GM18873 (cell line): ENCODE measurements around the gene KIAA0513.
A peak's percentile ranks its signal among the peaks of the same experiment; 100 is the strongest.
"Not testable (repeated sequence)": the region's sequence is repeated elsewhere in the genome, so short reads cannot be mapped to it uniquely, and the experiment has no call there.

Experiments
- ATAC-seq: cut with Tn5 transposase; IDR thresholded peaks from one replicate; pipeline ENCODE4 v1.9.1; 2021; ENCODE audit warnings: mild to moderate bottlenecking, moderate library complexity, moderate number of reproducible peaks; ENCODE audit not compliant: unreplicated experiment, low FRiP score

KIAA0513 gene

DNA sequence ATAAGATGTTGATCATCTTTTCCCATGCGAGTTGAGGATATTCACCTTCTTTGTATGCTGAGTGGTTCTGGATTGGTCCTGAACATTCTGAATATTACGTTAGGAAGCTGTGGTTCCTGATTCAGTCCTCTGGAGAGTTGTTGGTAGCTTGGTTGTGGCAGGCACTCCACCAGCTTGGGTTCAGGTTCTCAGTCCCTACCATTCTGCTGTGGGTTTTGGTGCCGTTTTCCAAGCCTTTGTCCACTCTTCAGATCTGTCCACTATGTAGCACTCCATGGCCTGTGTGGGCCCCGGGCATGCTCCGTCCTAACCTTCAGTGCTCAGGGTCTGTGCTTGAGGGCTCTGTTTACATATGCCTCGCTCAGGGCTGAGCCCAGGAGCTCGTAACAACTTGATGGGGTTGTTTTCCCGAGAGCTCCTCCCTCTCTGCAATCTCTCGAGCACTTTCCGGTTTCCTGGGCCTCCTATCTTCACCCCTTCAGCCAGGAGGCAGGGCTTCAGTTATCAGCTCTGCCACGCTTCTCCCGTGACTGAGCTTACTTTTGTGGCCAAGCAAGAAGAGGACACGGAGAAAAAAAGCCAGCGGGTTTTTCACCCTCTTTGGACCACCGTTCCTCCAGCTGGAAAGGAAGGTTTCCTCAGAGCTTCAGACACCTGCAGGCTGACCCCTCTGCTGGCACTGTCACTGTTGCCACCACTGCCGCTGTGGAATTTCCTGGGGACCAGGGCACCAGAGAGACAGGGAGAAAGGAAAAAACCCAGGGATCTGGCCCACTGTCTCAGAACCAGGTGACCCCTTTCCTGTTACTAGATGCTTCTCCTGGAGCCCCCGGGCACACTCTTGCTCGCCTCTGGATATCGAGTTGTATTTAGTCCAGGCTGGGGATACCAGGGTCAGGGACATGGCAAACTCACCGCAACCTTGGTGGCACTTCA lies 19.6 kb downstream of the KIAA0513 start:
- no peak for ATAC-seq

DNA sequence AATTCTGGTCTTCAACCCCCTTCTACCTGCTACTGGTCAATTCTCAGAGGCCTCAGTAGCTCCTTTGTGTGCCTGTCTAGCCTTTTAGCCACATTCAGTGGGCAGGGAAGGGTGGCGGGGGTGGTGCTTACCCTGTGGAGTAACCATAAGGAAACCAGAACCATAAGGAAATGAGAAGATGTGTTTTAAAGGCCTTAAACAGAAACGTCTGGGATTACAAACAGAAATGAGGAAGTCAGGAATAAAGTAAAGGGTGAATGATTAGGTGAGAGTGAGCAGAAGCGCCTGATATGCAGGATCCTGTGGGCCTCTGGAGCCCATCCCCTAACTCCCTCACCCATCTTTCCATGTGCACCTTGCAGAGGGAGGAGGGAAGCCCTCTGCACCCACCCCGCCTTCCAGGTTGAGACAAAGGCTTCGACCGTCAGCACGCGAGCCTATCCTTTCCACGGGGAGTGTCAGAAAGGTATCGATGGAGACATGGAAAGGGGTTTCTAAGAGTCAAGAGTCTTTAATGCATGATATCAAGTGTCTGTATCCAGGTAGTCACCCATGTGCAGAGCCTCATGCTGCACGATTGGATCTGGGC lies 20.4 kb downstream of the KIAA0513 start:
- no peak for ATAC-seq

DNA sequence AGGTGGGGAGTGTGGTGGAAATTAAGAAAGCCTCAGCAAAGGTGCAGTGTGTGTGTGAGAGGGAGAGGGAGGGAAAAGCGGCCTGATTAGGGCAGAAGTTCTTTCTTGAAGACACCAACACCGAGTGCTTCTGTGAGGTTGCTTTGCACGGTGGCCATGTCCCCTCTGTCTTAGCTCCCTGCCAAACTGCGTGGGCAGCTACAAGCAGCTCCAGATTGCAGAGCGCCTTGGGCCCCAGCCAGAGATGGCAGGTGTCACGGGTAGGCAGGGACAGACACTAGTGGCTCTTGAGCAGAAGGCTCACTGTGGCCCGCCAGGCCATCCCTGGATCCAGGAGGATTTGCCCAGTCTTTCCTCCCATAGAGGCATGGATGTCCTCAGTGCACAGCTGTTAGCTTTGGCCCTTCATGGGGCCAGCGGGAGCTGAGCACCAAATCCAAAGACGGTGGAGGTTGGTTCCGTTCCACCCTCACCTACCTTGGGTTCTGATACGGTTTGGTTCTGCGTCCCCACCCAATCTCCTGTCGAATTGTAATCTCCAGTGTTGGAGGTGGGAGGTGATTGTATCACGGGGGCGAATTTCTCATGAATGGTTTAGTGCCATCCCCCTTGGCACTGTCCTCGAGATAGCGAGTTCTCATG lies 21.4 kb downstream of the KIAA0513 start:
- no peak for ATAC-seq

DNA sequence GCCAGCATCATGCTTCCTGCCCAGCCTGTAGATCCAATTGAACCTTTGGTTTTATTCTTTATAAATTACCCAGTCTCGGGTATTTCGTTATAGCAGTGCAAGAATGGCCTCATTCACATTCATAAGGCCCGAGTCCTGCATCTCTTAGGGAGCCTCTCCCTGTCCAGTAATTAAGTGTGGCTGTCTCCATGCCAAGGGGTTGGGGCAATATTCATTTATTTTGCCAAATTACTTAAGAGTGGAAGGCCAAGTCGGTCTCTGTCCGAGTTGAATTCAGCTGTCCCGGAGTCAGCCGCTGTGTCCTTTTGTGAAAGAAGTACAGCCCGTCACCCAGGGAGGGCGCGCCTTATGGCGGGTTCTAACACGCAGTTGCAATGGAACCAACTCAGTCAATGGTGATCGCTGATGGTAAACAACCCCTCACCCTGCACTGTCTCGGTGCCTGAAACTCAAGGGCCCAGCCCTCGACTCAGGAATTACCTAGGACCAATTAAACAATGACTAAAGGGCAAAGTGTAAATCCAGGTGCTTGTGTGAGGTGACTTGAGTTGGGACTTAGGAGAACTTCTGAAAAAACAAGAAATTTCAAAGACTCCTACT lies 22.2 kb downstream of the KIAA0513 start:
- no peak for ATAC-seq

DNA sequence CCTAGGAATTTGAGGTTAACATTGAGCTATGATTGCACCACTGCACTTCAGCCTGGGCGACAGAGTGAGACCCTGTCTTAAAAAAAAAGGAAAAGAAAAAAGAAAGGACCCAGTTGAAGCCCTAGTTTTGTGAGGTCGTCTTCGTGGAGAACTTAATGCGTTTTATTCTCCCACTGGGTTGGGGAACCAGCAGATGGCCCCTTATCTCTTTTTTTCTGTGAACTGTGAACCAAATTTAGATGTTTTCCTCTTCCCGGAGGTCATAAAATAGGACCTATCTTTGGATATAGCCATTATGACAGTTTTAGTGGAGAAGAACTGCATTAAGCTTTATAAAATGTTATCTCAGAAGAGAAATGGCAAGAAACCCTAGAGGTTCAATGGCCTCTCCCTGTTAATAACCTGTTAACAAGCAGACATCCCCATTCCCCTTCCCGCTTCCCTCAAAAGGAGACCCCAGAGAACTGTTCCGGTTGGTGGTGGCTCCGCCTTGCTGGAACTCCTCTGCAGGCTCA lies 23.5 kb downstream of the KIAA0513 start:
- no peak for ATAC-seq

DNA sequence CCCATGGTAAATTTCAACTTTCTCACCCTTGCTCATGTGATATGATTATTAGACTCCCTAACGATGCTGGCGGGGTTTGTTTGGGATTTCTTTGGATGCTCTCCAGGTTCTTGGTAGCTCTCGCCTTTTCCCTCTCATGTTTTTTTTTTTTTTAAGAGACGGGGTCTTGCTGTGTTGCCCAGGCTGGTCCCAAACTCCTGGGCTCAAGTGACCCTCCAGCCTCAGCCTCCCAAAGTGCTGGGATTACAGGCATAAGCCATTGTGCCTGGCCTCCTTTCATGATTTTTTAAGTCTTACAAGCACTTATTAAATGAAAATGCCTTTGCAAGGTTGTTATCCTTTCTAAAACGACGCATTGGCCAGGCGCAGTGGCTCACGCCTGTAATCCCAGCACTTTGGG lies 24.1 kb downstream of the KIAA0513 start:
- no peak for ATAC-seq

DNA sequence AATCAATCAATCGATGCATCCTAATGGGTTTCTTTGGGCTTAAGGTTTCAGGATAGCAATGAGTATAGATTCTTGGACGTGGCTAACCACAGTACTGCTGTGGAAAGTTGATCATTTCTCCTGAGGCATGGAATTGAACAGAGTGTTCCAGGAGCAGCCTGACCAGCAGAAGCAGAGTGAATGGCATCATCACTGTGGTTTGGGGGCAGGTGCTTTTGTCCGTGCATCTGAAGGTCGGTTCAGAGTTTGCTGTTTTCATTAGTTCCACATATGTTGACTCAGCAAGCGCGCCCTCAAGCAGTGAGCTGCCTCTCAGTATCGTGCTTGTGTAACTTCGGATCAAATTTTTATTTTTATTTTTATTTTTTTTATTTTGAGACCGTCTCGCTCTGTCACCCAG lies 24.9 kb downstream of the KIAA0513 start:
- ATAC-seq = no peak

DNA sequence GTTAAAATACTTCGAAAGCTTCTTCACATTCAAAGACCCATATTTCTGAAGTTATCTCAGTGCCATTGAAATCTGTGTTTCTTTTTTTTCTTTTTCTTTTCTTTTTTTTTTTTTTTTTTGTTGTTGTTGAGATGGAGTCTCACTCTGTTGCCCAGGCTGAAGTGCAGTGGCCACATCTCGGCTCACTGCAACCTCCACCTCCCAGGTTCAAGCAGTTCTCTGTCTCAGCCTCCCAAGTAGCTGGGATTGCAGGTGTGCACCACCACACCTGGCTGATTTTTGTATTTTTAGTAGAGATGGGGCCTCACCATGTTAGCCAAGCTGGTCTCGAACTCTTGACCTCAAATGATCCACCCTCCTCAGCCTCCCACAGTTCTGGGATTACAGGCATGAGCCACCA lies 26.7 kb downstream of the KIAA0513 start:
- not testable (repeated sequence) for ATAC-seq

DNA sequence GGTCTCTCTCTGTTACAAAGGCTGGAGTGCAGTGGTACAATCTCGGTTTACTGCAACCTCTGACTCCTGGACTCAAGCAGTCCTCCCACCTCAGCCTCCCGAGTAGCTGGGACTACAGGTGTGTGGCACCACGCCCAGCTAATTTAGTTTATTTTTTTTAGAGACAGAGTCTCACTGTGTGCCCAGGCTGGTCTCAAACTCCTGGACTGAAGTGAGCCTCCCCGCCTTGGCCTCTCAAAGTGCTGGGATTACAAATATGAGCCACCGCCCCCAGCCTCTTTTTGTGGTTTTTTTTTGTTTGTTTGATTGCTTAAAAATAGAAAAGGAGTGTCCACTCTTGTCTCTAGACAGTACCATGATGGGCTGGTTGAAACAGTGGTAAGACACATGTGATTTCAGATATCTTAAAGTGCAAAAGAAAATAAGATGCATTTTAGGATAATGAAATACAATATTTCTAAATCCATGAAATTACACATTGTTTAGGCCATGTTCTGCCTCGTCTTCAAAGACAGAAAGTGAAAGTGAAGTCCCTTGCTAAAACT lies 27.4 kb downstream of the KIAA0513 start:
- ATAC-seq = no peak

DNA sequence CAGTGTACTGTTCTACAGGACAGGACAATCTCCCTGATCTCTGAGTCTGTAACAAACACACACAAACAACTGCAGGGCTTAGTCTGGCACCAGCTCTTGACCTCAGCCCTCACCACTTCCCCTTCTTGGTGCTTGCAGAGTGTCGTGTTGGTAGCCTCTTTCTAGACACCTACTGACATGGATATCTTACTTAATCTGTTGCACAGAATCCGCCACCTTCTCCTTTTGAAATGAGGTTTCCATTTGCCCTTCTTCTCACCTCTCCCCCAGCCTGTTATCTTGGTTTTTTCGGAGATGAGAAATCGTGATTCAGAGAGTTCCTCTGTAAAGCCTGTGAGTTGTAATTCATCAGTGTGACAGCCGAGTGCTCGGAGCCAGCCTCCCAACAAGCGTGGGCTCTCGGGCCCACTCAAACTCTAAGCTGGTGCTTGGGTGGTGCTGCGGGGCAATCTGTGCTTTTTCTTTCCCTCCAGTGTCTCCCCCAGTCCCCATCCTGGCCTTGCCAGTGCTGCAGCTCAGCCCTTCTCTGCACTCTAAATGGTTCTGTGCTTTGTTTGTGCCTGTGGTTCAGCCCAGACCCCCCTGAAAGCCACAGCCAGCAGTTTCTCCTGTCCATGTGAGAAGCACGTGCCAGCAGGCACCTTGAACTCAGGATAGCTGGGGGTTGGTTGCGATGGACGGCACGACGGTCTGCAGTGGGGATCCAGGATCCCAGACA lies 28.1 kb downstream of the KIAA0513 start:
- peak; percentile 70 for ATAC-seq

DNA sequence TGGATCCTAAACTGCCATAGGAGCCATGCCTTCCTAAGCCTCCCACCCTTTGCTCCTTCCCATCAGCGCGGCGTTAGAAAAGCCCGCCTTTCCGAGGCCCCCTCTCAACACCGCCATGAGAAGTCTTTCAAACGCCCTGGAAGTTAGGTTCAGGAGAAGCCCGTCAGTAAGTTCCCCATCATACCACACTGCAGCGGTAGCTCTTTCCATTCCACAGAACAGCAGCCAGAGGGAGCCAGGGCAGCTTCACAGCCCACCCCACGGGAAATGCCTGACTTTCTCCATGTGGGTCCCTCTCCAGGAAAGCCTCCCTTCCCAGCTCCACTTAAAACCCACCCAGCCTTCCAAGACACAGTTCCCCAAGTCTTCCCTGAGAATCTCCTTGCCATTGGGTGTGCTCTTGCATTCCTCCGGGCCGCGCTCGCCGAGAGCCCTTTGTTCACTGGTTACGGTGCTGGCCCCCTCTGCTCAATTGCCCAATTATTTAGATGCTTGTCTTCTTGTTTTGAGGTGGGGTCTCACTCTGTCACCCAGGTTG lies 28.7 kb downstream of the KIAA0513 start:
- no peak for ATAC-seq

DNA sequence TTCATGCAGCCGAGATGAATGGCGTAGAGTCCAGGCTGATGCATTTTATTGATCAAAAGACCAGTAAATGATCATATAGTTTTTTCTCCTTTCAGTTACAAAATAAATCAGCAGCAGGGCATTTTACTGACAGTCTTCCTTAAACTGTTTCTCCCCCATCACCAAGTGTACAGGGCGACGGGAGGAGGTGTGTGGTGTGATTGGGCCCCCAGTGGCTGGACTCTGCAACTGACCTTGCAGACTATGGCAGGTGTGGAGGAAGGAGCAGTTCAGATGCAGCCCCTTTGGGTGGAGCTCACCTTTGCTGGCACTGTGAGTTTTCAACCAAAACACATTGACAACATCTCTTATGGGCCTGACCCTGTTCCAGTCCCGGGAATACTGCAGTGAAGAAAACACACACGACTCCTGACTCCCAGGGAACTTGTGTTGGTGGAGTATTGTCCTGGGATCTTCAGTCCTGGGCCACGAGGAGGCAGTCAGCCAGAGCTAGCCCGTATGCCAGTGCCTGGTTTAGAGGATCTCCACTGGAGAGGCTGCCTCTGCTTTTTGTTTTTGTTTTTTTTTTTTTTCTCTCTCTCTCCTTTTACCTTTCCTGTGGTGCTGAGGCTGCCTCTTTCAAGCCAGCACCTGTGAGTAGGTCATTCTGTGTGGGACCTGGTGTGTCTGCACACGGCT lies 29.8 kb downstream of the KIAA0513 start:
- no peak for ATAC-seq

DNA sequence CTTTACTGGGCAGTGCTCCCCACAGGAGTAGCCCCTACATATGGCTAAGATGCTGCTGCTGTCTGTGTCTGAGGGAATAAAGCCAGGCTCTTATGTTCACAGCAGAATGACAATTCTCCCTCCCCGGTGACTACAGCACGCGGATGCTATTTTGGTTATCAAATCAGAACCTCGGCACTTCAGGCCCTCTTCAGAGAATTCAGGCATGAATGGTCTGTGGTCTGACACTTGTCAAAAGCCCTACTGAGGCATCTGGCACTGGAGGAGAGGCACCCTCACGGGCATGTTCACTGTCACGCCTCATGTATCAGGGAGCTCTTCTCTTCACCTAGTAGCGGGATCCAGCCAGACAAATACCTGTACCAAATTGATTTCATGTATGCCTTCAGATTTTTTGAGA lies 30.4 kb downstream of the KIAA0513 start:
- no peak for ATAC-seq

DNA sequence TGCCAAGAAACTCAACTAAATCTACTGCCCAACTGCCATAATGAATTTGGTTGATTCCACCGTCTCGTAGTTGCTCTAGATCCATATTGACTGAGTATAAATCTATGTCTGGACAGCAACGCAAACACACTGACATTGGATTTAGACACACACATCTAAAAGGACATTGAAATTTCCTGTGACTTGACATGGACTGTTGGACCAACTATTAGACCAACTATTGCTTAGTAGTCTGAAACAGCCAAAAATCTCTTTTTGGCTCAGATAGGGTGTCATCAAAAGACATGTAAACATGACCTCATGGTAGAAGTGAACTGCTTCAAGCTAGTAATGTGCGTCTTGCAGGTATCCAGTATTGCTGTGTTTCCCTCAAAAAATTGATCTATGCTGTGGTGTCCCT lies 31.3 kb downstream of the KIAA0513 start:
- ATAC-seq = no peak

DNA sequence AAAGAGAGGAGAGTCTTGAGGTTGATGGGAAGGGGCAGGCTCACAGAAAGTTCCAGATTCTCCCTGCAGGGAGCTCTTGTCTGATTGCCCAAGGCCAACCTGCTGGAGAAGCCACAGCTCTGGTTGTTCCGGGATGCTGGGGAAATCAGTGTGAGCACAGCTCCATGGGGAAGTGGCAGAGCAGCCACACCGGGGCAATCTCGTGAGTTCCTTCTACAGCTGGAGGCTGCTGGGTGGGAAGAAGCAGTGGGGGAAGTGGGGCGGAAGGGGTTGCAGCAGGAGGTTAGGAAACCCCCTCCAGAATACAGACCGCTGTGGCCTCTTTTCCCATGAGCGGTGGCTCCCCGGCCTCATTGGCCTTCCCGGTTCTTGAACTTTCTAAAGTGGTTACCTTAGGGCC lies 34.0 kb downstream of the KIAA0513 start:
- ATAC-seq = no peak

DNA sequence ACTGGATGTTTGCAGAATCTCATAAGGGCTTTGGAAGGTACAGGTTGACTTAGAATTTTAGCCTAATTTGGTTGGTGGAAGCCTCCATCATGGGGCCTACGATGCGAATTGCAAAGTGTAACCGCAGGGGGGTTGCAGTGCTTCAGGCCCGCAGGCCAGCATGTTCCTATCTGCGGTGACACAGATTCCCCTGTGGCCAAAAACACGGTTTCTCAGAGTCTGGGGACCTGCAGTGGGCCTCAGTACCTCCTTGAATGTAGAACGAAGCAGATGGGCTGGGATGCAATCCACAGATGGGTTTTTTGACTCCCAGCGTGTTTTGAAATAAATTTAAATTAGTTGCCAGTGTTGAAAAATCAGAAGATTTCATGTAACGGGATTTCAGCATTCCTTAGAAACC lies 34.7 kb downstream of the KIAA0513 start:
- no peak for ATAC-seq

DNA sequence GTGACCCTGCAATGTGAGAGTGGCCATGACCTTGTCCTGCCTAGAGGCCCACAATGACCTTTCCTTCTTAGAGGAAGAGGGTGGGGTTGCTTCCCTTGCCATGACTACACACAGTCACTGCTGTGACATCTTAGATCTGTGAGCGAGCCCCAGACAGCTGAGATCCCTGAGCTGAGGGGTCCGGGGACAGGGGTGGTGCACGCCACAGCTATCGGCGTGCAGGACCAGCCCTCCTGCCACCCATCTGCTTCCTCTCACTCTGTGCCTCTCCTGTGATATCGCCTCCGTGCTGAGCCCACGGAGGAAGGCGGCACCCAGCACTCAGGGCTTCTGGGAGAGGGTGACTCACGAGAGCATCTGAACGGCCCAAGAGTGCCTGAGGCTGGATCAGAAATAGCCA lies 35.2 kb downstream of the KIAA0513 start:
- ATAC-seq = no peak

DNA sequence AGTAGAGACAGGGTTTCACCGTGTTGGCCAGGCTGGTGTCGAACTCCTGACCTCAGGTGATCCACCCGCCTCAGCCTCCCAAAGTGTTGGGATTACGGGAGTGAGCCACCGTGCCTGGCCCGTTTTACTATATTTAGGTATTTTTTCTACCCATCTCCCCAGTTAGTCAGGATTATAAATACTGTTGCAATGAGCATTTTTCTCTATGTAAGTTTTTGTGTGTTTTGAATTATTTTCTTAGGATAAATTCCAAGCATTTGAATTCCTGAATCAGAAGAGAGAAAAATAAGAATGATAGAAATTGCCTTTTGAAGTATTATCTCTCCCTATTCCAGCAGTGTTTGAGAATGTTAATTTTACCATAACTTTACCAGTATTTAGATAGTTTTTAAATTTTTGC lies 36.6 kb downstream of the KIAA0513 start:
- no peak for ATAC-seq

DNA sequence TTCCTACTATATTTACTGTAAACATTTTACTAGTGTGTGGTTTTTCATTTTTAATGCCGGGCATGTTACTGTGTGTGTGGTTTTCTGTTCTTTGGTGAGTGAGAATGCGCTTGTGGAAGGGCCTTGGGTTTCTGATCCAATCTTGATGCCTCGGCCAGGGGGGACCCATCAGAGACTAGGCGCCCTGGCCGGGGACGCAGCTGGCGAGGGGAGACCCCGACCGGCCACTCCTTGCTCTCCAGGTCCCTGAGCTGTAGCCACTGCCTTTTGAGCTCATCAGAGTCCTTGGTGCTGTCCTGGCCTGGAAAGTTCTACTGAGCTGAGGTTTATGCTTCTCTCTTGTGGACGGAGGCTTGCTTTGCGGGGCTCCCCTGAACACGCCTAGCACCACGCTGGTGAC lies 37.5 kb downstream of the KIAA0513 start:
- no peak for ATAC-seq
